SK-N-SH (cell line): ENCODE results near the gene ATP2B3. TPM values are rescaled to one million over a fixed set of nuclear protein-coding genes. Genes with fewer than 3 reads are reported as not detected.

ENCODE experiments used
- CTCF ChIA-PET: fragments of 300-600, 350-600 bp; formaldehyde crosslinking; extraction: SDS; loops from one replicate; lab custom pipeline; 2021; lab: Yijun Ruan, JAX
- POLR2A ChIA-PET: fragments of 350-600 bp; sonication (Branson Sonifier 250); formaldehyde crosslinking; extraction: SDS; loops from one replicate; lab custom pipeline; 2020; ENCODE audit warnings: antibody characterized with exemption, inconsistent platforms; lab: Yijun Ruan, JAX
- DNase-seq: peaks from one replicate; pipeline ENCODE4 v3.0.0; 2012
- H2AFZ ChIP-seq: fragments of 200-600 bp; sonication (generic); 2 replicates; pipeline ENCODE4 v1.8.1; 2016; ENCODE audit warnings: antibody characterized with exemption, mild to moderate bottlenecking, low read depth
- H3F3A ChIP-seq: fragments of 200-600 bp; sonication (generic); replicated peaks from 2 replicates; pipeline ENCODE3; 2016; ENCODE audit warnings: antibody characterized with exemption, mild to moderate bottlenecking; ENCODE audit not compliant: insufficient read depth
- H3K27ac ChIP-seq, 2 experiments: fragments of 200-500 bp in 1 of 2; fragments of 200-600 bp in 1 of 2; sonication (Bioruptor generic) in 1 of 2; sonication (generic), shearing (Covaris generic) in 1 of 2; 2 replicates each; pipeline versions ENCODE4 v1.5.1 to v1.6.1; 2014 to 2016; ENCODE audit warnings: low read depth in 2 of 2, inconsistent platforms in 1 of 2, low read length in 1 of 2, mild to moderate bottlenecking in 1 of 2, mixed read lengths in 1 of 2
- H3K27me3 ChIP-seq: fragments of 200-600 bp; sonication (generic), shearing (Covaris generic); 2 replicates; pipeline ENCODE4 v1.6.1; 2016; ENCODE audit warnings: mixed run types; ENCODE audit not compliant: insufficient read depth
- H3K36me3 ChIP-seq, 2 experiments: fragments of 200-500 bp in 1 of 2; fragments of 200-600 bp in 1 of 2; sonication (Bioruptor generic) in 1 of 2; sonication (generic) in 1 of 2; replicated peaks in 1 of 2; 2 replicates each; pipeline versions ENCODE3 to v1.5.1; 2014 to 2016; ENCODE audit warnings: low read length in 1 of 2, mild to moderate bottlenecking in 1 of 2; ENCODE audit not compliant: insufficient read depth in 2 of 2, control insufficient read depth in 1 of 2
- H3K4me1 ChIP-seq, 2 experiments: fragments of 200-500 bp in 1 of 2; fragments of 200-600 bp in 1 of 2; sonication (Bioruptor generic) in 1 of 2; sonication (generic), shearing (Covaris generic) in 1 of 2; 2 replicates each; pipeline versions ENCODE4 v1.5.1 to v1.6.1; 2014 to 2016; ENCODE audit warnings: low read depth in 1 of 2, low read length in 1 of 2, mixed run types in 1 of 2; ENCODE audit not compliant: insufficient read depth in 2 of 2, control insufficient read depth in 1 of 2
- H3K4me2 ChIP-seq: fragments of 200-600 bp; sonication (generic), shearing (Covaris generic); 2 replicates; pipeline ENCODE4 v1.6.1; 2017; ENCODE audit warnings: mixed run types
- H3K4me3 ChIP-seq, 2 experiments: fragments of 200-500 bp in 1 of 2; fragments of 200-600 bp in 1 of 2; sonication (Bioruptor generic) in 1 of 2; sonication (generic), shearing (Covaris generic) in 1 of 2; 2 replicates each; pipeline versions ENCODE4 v1.5.1 to v1.8.1; 2014 to 2016; ENCODE audit warnings: low read depth in 2 of 2, inconsistent platforms in 1 of 2, low read length in 1 of 2, mild to moderate bottlenecking in 1 of 2, mixed read lengths in 1 of 2, moderate library complexity in 1 of 2
- H3K79me2 ChIP-seq: fragments of 200-600 bp; sonication (generic); 2 replicates; pipeline ENCODE4 v1.8.1; 2017; ENCODE audit warnings: mild to moderate bottlenecking; ENCODE audit not compliant: insufficient read depth
- H3K9ac ChIP-seq: fragments of 200-600 bp; sonication (generic); 2 replicates; pipeline ENCODE4 v1.6.1; 2017; ENCODE audit warnings: mixed run types
- H3K9me2 ChIP-seq: fragments of 200-600 bp; sonication (generic); 2 replicates; pipeline ENCODE4 v1.6.1; 2017; ENCODE audit warnings: mixed run types
- H3K9me3 ChIP-seq: fragments of 200-600 bp; sonication (generic); 2 replicates; pipeline ENCODE4 v1.6.1; 2017; ENCODE audit warnings: mixed run types, mild to moderate bottlenecking, moderate library complexity
- H4K20me1 ChIP-seq: fragments of 200-600 bp; sonication (generic); 2 replicates; pipeline ENCODE4 v1.6.1; 2017; ENCODE audit warnings: mild to moderate bottlenecking, mixed run types; ENCODE audit not compliant: insufficient read depth
- ELF1 ChIP-seq: IDR thresholded peaks from 2 replicates; pipeline ENCODE4 v1.4.0; 2012
- FOSL2 ChIP-seq: IDR thresholded peaks from 2 replicates; pipeline ENCODE4 v1.4.0; 2012; ENCODE audit warnings: low read depth, mild to moderate bottlenecking, moderate library complexity, borderline replicate concordance
- FOXM1 ChIP-seq: IDR thresholded peaks from 2 replicates; pipeline ENCODE4 v1.4.0; 2012; ENCODE audit warnings: low read depth, mild to moderate bottlenecking
- JUND ChIP-seq: IDR thresholded peaks from 2 replicates; pipeline ENCODE4 v1.4.0; 2012
- POLR2AphosphoS5 ChIP-seq: IDR thresholded peaks from 2 replicates; pipeline ENCODE4 v1.6.1; 2012; ENCODE audit warnings: low read depth, low read length
- REST ChIP-seq: IDR thresholded peaks from 2 replicates; pipeline ENCODE4 v1.6.1; 2012; ENCODE audit warnings: mild to moderate bottlenecking, low read depth, low read length, moderate library complexity
- RFX5 ChIP-seq: IDR thresholded peaks from 2 replicates; pipeline ENCODE4 v1.6.1; 2012; ENCODE audit warnings: mild to moderate bottlenecking, improper control_type of control experiment, low read length
- TCF12 ChIP-seq: IDR thresholded peaks from 2 replicates; pipeline ENCODE4 v1.4.0; 2012
- USF1 ChIP-seq: IDR thresholded peaks from 2 replicates; pipeline ENCODE4 v1.4.0; 2012; ENCODE audit warnings: low read depth, borderline replicate concordance
- ZBTB33 ChIP-seq: IDR thresholded peaks from 2 replicates; pipeline ENCODE4 v1.4.0; 2012; ENCODE audit warnings: low read depth, borderline replicate concordance
- WGBS: methylation state at CpG from one replicate; pipeline ENCODE4 v1.1.6; 2017; ENCODE audit warnings: low lambda C conversion rate; 5-methylcytosine and 5-hydroxymethylcytosine counted together
- polyA plus RNA-seq, 3 experiments: library from polyadenylated mRNA; depleted of rRNA; stranded (reverse); fragments of >200 nt; gene quantifications; 2 replicates each; pipeline ENCODE4 v1.2.3, GENCODE V29; 2012

The ATP2B3 gene
- polyA plus RNA-seq, 1 of the 3 experiments (the other 2 are of a cell fraction), result 0.16 TPM

GRCh38 chrX:153519569-153520286, 2.3 kb downstream of the ATP2B3 start:
- no peak for DNase-seq
- Histone ChIP-seq H3K4me3 (no peak overlapping the region), H3K79me2 (no peaks in the 10 kb centered on the region), H2AFZ (no peak overlapping the region), H3K4me2 (0 out of 2 replicates have a peak overlapping the region, but pooled peaks have one; percentile 34), H3F3A (peaks cover 4% of the 10 kb centered on the region), H3K36me3 (no peaks in the 10 kb centered on the region), H3K27me3 (peaks cover 37% of the 10 kb centered on the region; the same call in 1 of the 2 replicates), H3K9me2 (no peaks in the 10 kb centered on the region), H3K4me1 (peaks cover 0 to 31% of the 10 kb centered on the region in 2 experiments; a peak in 3 of 4 replicates), H3K9me3 (no peaks in the 10 kb centered on the region), H4K20me1 (no peaks in the 10 kb centered on the region), H3K9ac (no peak overlapping the region), H3K27ac (no peak overlapping the region)
- POLR2A ChIA-PET, result no interaction called here
- TF ChIP-seq FOSL2 (peak; percentile 72; the same call in 1 of the 2 replicates), JUND (no peak), USF1 (no peak), RFX5 (no peak)
- 40% methylated on average over 3 of the region's 21 CpGs for WGBS
- CTCF ChIA-PET, result interaction anchor here (0.7 to 4.3 kb wide), 6 partner anchors 12 to 59 kb away, joined by 3 to 23 read pairs (median 4); partner anchors contain the start of gene HAUS7

GRCh38 chrX:153520287-153520917, 3.0 kb downstream of the ATP2B3 start:
- no peaks in the 10 kb centered on the region for H3K9me3 ChIP-seq
- no peak for TF ChIP-seq FOXM1
- no peak for TF ChIP-seq POLR2AphosphoS5
- TF ChIP-seq ZBTB33, result no peak
- TF ChIP-seq ELF1, result no peak
- TF ChIP-seq REST, result no peak
- no peak for TF ChIP-seq TCF12
- H3K27ac ChIP-seq, result peak overlapping the region in 1 of 2 experiments; percentile 58; a peak in 2 of 4 replicates
- H4K20me1 ChIP-seq, result no peaks in the 10 kb centered on the region
- H3K27me3 ChIP-seq, result peaks cover 40% of the 10 kb centered on the region; the same call in 1 of the 2 replicates
- H3K4me2 ChIP-seq, result 0 out of 2 replicates have a peak overlapping the region, but pooled peaks have one; percentile 34
- no peak overlapping the region for H2AFZ ChIP-seq
- no peaks in the 10 kb centered on the region for H3K79me2 ChIP-seq
- CTCF ChIA-PET, result interaction anchor here (0.7 to 2.7 kb wide), 6 partner anchors 13 to 138 kb away, joined by 3 to 12 read pairs (median 4); partner anchors contain the start of gene HAUS7
- peaks cover 0 to 38% of the 10 kb centered on the region in 2 experiments; a peak in 3 of 4 replicates for H3K4me1 ChIP-seq
- H3K4me3 ChIP-seq, result no peak overlapping the region
- H3F3A ChIP-seq, result peaks cover 4% of the 10 kb centered on the region
- no peak overlapping the region for H3K9ac ChIP-seq
- H3K36me3 ChIP-seq, result no peaks in the 10 kb centered on the region
- WGBS, result 34% methylated on average over 6 of the region's 7 CpGs
- DNase-seq, result no peak
- POLR2A ChIA-PET, result interaction anchor here (1.2 kb wide), 1 partner anchor 18 kb away, joined by 7 read pairs; no protein-coding TSS in a partner anchor
- no peaks in the 10 kb centered on the region for H3K9me2 ChIP-seq
